HEK293T (cell line): Measurements from ENCODE around the gene DDIT3.

Experiments used
- CTCF ChIA-PET: fragments of 350-600 bp; formaldehyde crosslinking; extraction: SDS; loops from one replicate; lab custom pipeline; 2021; ENCODE audit warnings: antibody characterized with exemption, inconsistent platforms; lab: Yijun Ruan, JAX
- POLR2A ChIA-PET: fragments of 350-600 bp; formaldehyde crosslinking; extraction: SDS; loops from one replicate; lab custom pipeline; 2020; ENCODE audit warnings: antibody characterized with exemption, inconsistent platforms; lab: Yijun Ruan, JAX
- DNase-seq: peaks from one replicate; pipeline ENCODE4 v3.0.0; 2012; ENCODE audit warnings: mixed read lengths; ENCODE audit errors: extremely low spot score
- ARNT ChIP-seq: fragments of 450-650 bp; IDR thresholded peaks from 2 replicates; pipeline ENCODE4 v1.6.1; 2017; ENCODE audit warnings: mild to moderate bottlenecking
- BHLHE40 ChIP-seq: fragments of 450-650 bp; IDR thresholded peaks from 2 replicates; pipeline ENCODE4 v1.6.1; 2016; ENCODE audit warnings: mild to moderate bottlenecking, moderate library complexity, borderline replicate concordance
- CTBP1 ChIP-seq: fragments of 450-650 bp; IDR thresholded peaks from 2 replicates; pipeline ENCODE4 v1.6.1; 2016; ENCODE audit warnings: borderline replicate concordance
- ELF4 ChIP-seq: fragments of 450-650 bp; IDR thresholded peaks from 2 replicates; pipeline ENCODE4 v1.6.1; 2017; ENCODE audit warnings: antibody characterized with exemption
- FOXA1 ChIP-seq: fragments of 450-650 bp; IDR thresholded peaks from 2 replicates; pipeline ENCODE4 v1.6.1; 2016; ENCODE audit warnings: mild to moderate bottlenecking
- FOXK2 ChIP-seq: fragments of 450-650 bp; IDR thresholded peaks from 2 replicates; pipeline ENCODE4 v1.6.1; 2016; ENCODE audit warnings: mild to moderate bottlenecking
- FOXM1 ChIP-seq: fragments of 450-650 bp; IDR thresholded peaks from 2 replicates; pipeline ENCODE4 v1.6.1; 2017; ENCODE audit warnings: mild to moderate bottlenecking, borderline replicate concordance
- HDGF ChIP-seq: fragments of 450-650 bp; IDR thresholded peaks from 2 replicates; pipeline ENCODE4 v1.6.1; 2017; ENCODE audit warnings: antibody characterized with exemption, borderline replicate concordance
- L3MBTL2 ChIP-seq: fragments of 450-650 bp; conservative IDR thresholded peaks from 2 replicates; pipeline ENCODE4 v1.6.1; 2016; ENCODE audit warnings: mild to moderate bottlenecking
- LEF1 ChIP-seq: fragments of 450-650 bp; IDR thresholded peaks from 2 replicates; pipeline ENCODE4 v1.6.1; 2017; ENCODE audit warnings: mild to moderate bottlenecking, borderline replicate concordance
- NFRKB ChIP-seq: fragments of 450-650 bp; IDR thresholded peaks from 2 replicates; pipeline ENCODE4 v1.6.1; 2016; ENCODE audit warnings: mild to moderate bottlenecking, moderate library complexity
- PKNOX1 ChIP-seq: fragments of 450-650 bp; IDR thresholded peaks from 2 replicates; pipeline ENCODE4 v1.6.1; 2016
- SP1 ChIP-seq: fragments of 450-650 bp; IDR thresholded peaks from 2 replicates; pipeline ENCODE4 v1.6.1; 2017
- SUZ12 ChIP-seq: fragments of 450-650 bp; IDR thresholded peaks from 2 replicates; pipeline ENCODE4 v1.6.1; 2016; ENCODE audit warnings: mild to moderate bottlenecking
- TARDBP ChIP-seq: fragments of 450-650 bp; IDR thresholded peaks from 2 replicates; pipeline ENCODE4 v1.6.1; 2016
- ZNF384 ChIP-seq: fragments of 450-650 bp; IDR thresholded peaks from 2 replicates; pipeline ENCODE4 v1.6.1; 2016

Gene DDIT3

DNA sequence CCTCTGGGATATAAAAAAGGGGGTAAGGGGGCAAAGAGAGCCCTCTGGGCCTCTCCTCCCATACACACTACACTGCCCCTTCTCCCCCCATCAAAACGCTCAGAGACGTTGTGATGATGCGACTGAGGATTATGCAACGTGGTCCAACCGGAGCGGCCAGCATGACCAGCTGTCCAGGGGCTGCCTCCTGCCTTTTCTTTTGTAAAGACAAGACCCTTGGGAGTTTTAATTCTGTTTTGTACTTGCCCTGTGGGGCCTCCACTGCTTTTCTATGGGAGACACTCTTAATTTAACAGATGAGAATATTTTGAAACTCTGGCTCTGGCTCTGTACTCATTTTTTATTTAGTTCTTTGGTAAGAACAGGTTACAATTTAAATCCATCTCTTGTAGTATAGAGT lies 9.5 kb upstream of the DDIT3 start:
- CTCF ChIA-PET = interaction anchor here (1.1 kb wide), 1 partner anchor 71 kb away, joined by 4 read pairs; no protein-coding TSS in a partner anchor
- no peak for TF ChIP-seq ARNT
- TF ChIP-seq NFRKB = no peak
- no peak for TF ChIP-seq FOXM1
- no peak for TF ChIP-seq TARDBP
- TF ChIP-seq FOXA1 = no peak
- TF ChIP-seq L3MBTL2 = no peak
- POLR2A ChIA-PET = interaction anchor here (0.8 to 1.3 kb wide), 2 partner anchors 10 kb away, joined by 3 to 5 read pairs; partner anchors contain the start of gene DDIT3
- no peak for DNase-seq

DNA sequence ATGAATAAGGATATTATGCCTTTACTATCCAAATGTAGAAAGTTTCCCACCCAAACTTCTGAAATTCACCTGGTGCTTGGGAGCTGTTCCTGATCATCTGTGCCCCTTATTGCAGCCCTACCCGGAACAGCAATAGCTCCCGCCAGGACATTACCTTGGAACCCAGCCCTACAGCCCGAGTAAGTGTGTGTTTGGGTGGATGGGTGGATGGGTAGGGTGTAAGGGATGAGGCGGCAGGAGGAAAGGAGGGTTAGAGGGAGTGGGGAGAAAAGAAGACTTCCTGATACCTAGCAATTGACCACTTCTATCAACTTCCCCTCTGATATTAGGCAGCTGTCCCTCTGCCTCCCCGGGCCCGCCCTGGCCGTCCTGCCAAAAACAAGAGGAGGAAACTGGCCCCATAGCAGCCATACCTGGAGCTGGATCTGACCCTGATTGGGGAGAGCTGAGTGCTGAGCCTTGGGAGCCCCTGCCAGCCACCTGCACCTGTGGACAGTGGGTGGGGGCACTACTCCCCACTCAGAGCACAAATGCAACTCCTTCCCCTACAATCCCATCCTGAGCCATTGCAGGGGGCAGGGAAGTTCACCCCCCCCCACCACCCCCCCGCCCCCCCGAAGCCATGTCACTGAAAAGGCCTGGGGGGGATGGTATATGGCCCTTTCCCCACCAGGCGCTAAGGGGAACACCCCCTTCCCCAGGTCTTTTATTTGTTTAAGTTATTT lies 8.7 kb upstream of the DDIT3 start:
- DNase-seq = no peak
- TF ChIP-seq FOXM1 (no peak), LEF1 (no peak), ELF4 (no peak), PKNOX1 (no peak), HDGF (no peak), ARNT (no peak), NFRKB (no peak), CTBP1 (no peak)
- ChIA-PET POLR2A (interaction anchor here (1.1 kb wide), 1 partner anchor 18 kb away, joined by 3 read pairs; no protein-coding TSS in a partner anchor), CTCF (interaction anchor here (0.5 kb wide), 1 partner anchor 262 kb away, joined by 3 read pairs; no protein-coding TSS in a partner anchor)

GRCh38 chr12:57528176-57528575 lies 7.9 kb upstream of the DDIT3 start:
- ChIA-PET POLR2A (interaction anchor here (1.1 kb wide), 1 partner anchor 19 kb away, joined by 3 read pairs; no protein-coding TSS in a partner anchor), CTCF (no interaction called here)
- no peak for DNase-seq
- no peak for TF ChIP-seq LEF1

GRCh38 chr12:57527184-57527583 lies 6.9 kb upstream of the DDIT3 start:
- no peak for TF ChIP-seq FOXA1
- no peak for TF ChIP-seq TARDBP
- TF ChIP-seq ZNF384 = no peak
- TF ChIP-seq ELF4 = no peak
- TF ChIP-seq NFRKB = no peak
- no peak for TF ChIP-seq FOXM1
- TF ChIP-seq FOXK2 = no peak
- no peak for TF ChIP-seq SUZ12
- TF ChIP-seq PKNOX1 = no peak
- TF ChIP-seq CTBP1 = no peak
- no peak for TF ChIP-seq LEF1
- no peak for TF ChIP-seq L3MBTL2

GRCh38 chr12:57526477-57527126 lies 6.3 kb upstream of the DDIT3 start:
- CTCF ChIA-PET = no interaction called here

More at GRCh38 chr12:57527184-57527583, 6.9 kb upstream of the DDIT3 start:
- no peak for DNase-seq
- CTCF ChIA-PET = no interaction called here
- POLR2A ChIA-PET = interaction anchor here (0.9 kb wide), 1 partner anchor 9 kb away, joined by 3 read pairs; no protein-coding TSS in a partner anchor

More at GRCh38 chr12:57526477-57527126, 6.3 kb upstream of the DDIT3 start:
- POLR2A ChIA-PET = interaction anchor here (0.9 kb wide), 1 partner anchor 9 kb away, joined by 3 read pairs; no protein-coding TSS in a partner anchor
- TF ChIP-seq FOXK2 (no peak), HDGF (no peak), L3MBTL2 (no peak), BHLHE40 (no peak), ZNF384 (no peak), PKNOX1 (no peak), CTBP1 (no peak), TARDBP (no peak), FOXM1 (no peak), ARNT (no peak), NFRKB (no peak), SP1 (no peak), FOXA1 (no peak)
- DNase-seq = no peak
